Activated CD8-positive, alpha-beta memory T cell treated with anti-CD3 and anti-CD28 coated beads for 1 hour (primary cell): ENCODE measurements around the gene KANK2.
A peak's percentile ranks its signal among the peaks of the same experiment; 100 is the strongest.
"Not testable (repeated sequence)": the region's sequence is repeated elsewhere in the genome, so short reads cannot be mapped to it uniquely, and the experiment has no call there.

Source experiments
- DNase-seq, 2 donors: peaks; one replicate each; pipeline ENCODE4 v3.0.0-alpha.2; 2020; ENCODE audit warnings: low read depth in 1 of 2; ENCODE audit errors: extremely low read depth in 1 of 2

The KANK2 gene

GRCh38 chr19:11175920-11176319 is 21.4 kb downstream of the KANK2 start:
- no peak for DNase-seq

DNA sequence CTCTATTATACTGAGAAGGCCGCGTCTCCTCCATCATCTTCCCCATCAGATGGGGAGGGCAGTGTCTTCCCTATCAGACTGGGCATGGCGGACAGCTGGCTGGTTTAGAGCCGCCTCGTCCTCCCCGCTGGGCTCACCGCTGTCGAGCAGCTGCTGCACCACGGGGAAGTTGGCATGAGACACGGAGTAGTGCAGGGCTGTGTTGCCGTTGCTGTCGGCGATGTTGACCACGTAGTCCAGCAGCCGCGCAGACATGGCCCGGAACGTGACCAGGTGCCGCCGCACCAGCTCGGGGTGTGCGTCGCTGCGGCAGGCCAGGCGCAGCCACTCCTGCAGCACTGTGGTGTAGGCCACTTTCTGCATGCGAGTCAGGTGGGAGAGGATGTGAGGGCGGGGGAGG is 23.0 kb downstream of the KANK2 start:
- no peak for DNase-seq

DNA sequence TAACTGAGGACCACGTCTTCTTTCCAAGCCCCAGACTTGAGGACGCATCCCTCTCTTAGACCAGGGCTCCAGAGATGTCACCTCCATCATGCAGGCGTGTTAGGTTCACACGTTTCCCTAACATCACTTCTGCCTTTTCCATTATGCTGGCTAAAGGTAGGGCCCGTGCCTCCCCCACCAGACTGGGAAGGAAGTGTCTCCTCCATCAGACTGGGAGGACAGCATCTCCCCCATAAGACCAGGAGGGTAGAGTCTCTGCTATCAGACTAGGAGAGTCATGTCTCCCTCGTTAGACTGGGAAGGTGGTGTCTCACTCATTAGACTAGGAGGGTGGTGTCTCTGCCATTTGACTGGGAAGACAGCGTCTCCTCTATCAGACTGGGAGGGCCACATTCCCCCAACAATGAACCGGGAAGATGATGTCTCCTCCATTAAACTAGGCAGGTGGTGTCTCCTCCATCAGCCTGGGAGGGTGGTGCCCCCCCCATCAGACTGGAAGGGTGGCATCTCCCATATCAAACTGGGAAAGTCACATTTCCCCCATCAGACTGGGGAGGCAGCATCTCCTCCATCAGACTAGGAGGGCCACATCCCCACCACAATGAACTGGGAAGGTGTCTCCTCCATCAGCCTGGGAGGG is 23.7 kb downstream of the KANK2 start:
- DNase-seq, result no peak

DNA sequence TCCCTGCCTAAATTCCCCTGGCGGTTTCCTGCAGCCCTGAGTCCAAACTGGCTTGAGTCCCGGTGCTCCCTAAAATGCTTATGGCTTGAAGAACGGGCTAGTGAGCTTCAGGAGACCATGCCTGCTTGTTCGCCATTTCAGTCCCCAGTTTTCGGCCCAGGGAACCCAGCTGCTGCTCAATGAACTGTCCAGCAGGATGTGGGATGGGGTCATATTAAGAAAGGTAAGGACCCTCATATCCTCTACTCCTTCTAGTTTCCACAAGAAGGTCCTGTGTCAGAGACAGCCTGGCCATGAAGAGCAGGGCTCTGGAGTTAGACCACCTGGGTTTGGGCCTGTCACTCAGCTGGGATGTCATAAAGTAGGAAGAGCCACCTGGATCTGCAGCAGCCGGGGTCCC is 24.8 kb downstream of the KANK2 start:
- DNase-seq, result no peak

GRCh38 chr19:11171144-11171543 is 26.2 kb downstream of the KANK2 start:
- DNase-seq, result no peak

DNA sequence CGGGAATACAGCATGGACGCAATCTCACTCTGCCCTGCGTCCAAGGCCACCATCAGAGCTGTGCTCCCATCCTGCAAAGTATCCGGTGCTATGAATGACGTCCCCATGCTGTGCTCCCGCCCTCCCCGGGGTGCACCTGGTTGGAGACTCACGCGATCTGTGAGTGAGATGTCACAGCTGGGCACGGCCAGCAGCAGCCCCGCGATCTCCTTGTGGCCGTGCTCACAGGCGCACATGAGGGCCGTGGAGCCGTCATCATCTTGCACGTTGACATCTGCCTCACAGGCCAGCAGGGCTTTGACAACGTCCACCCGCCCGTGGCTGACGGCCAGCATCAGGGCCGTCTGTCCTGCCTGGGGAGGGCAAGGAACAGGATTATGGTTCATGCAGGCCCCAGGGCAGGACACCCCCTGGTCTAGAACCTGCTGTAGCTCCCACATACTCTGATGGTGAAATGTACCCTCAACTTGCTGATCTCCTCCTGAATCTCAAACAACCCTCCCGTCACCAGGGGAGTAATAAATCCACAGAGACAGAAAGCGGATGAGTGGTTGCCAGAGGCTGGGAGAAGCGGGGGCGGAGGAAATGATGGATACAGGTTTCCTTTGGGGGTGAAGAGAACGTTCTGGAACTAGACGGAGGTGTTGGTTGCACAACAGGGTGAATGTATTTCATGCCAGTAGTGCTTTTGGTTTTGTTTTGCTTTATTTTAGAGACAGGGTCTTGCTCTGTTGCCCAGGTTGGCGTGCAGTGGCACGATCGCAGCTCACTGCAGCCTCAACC is 27.3 kb downstream of the KANK2 start:
- DNase-seq, result no peak

DNA sequence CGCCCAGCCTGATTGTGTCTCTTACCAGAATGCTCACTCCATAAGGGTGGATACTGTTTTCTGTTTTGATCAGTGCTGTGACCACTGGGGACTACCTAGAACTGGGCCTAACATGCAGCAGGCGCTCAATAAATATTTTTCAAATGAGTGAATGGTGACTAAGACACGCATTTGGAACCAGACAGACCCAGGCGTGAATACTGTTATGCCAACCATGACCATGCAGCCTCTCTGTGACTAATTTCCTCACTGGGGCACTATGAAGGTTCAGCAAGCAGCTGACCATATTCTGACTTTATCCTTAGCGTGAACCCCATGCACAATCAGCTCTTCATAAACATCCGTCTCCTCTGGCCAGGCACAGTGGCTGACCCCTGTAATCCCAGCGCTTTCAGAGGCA is 28.8 kb downstream of the KANK2 start:
- DNase-seq, result no peak

DNA sequence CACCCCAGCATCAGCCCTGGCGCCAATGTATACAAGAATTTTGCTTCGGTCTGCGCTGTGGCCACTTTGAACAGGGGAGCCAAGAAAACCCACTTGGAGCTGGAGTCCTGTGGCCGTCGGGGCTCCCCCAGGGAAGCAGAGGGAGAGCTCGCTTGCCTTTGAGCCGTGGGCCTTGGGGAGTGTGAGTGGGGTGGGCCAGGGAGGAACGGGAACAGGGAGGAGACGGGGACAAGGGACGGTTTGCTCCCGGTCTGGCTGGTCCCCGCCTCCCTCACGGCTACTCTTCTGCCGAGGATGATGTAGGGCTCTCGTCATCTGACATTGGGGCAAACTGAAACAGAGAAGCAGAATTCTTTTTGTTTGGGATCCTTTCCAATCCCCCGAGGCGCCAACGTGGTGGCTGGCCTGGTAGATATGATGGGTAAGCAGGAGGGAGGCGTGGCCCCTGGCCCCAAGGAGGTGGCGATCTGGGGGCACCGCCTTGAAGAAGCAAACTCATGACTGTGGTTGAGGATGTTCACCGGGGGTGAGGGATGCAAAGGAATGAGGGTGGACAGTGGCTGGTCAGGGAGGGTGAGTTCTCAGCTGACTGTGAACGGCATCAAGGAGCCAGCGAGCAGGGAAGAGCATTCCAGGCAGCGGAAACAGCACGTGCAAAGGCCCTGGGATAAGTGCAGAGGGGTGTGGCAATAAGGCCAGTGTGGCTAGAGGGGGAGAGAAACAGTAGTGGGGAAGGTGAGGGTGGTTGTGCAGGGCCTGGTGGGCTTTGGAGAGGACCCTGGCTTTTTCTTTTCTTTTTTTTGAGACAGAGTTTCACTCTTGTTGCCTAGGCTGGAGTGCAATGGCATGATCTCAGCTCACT is 30.8 kb downstream of the KANK2 start:
- DNase-seq, result no peak

DNA sequence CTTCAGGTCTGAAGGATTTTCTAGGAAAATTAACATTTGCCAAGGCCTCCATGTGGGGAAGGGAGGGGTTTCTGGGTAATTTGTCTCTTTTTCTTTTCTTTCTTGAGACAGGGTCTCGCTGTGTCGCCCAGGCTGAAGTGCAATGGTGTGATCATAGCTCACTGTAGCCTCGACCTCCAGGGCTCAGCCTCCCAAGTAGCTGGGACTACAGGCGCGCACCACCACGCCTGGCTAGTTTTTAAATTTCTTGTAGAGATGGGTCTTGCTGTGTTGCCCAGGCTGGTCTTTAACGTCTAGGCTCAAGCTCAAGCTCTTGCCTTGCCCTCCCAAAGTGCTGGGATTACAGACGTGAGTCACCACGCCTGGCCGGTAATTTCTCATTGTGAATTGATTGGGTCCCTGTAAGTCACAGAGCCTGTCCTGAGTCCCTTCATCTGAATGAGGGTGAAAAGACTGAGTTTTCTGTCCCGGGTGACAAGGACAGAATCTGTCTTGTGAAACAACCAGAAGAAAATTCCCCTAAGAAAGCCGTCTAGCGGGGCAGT is 31.8 kb downstream of the KANK2 start:
- DNase-seq, result no peak

- no peak for DNase-seq
These were observed 32.4 kb downstream of the KANK2 start for GRCh38 chr19:11164879-11165406.

DNA sequence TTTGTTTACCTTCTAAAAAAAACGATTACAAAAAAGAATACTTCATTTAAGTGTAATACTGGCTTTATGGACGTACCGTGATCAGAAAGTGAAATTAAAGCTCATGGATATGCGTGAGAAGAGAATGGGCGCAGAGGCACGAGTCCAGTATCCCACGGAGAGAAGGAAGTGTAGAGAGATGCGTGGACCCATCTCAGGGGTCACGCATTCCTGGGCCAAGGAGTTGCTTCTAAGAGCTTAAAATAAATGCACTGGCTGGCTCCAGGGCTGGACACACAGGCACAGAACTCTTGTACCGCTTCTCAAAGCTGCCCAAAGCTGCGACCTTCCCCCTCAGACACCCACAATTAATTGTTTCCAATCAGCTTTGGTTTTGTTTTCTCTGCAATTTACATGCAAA is 33.0 kb downstream of the KANK2 start:
- DNase-seq, result no peak

GRCh38 chr19:11160440-11160768 is 36.9 kb downstream of the KANK2 start:
- not testable (repeated sequence) for DNase-seq

DNA sequence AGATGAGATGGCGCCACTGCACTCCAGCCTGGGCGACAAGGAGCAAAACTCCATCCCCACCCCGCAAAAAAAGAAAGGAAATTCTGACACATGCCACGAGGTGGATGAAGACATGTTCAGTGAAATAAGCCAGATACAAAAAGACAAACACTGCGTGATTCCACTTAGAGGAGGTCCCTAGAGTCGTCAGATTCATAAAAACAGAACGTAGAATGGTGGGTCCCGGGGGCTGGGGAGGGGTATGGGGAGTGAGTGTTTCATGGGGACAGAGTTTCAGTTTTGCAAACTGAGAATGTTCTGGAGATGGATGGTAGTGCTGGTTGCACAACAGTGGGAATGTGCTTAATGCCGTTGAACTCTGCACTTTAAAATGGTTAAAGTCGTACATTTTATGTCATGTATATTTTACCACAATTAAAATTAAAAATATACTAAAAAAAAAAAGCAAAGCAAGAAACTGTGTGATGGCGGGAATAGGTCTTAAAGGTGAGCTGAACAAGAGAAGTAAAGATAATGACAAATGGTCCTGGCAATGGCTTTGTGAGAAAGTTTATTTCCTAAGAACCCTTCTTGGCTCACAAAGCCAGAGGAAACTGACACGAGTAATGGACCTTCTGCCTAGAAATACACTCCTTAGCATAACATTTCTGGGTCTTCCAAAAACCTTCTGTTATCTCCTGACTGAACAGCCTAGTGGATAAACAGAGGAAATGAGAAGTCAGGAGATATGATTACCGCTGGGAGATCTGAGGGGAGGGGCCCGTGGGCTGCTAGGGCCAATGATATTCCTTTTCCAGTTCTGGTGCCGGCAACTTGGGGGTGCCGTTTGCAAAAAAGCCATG is 37.5 kb downstream of the KANK2 start:
- no peak for DNase-seq

DNA sequence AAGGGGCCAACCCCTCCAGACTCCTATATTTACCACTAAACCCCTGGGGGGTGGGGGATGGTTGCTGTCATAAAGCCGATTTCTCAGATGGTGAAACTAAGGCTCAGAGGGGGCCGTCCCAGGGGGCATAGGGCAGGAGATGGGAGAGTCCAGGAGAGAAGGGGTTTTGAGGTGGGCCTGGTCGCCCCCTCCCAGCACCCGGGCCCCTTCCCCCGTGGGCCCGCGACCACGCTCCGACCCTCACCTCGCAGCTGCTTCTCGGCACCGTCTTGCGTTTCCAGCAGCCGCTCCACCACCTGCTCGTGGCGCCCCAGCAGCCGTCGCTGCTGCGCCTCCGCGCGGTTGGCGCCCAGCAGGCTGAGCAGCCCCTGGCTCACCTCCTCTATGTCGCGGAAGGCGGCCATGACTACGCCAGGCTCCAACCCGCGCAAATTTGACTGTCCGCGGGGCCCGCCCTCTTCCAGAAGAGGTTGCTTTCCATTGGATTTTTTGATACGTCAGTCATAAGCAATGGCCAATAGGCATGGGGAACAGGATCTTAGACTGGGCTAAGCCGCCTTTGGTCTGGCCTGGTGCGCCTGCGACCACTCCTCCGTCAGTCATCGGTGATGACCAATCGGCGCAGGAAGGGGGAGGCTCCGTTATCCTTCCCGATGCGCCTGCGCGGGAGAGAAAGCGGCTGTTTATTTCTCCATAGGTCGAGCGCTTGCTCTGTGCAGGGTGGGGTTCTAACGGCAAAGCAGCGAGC is 41.8 kb downstream of the KANK2 start, which contains the start of gene SPC24:
Gene SPC24 (minus strand): TSS at position 410 of the 748 bp plus-strand sequence. CDS start 6 bp downstream, at position 404.
- DNase-seq, result peak; percentile 78

DNA sequence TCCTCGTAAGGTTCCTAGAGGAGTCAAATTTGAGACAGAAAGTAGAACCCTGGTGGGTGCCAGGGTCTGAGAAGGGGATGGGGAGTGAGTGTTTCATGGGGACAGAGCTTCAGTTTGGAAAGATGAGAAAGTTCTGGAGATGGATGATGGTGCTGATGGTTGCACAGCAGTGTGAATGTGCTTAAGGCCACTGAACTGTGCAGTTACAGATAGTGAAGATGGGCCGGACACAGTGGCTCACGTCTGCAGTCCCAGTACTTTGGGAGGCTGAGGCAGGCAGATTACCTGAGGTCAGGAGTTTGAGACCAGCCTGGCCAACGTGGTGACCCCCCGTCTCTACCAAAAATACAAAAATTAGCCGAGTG is 42.7 kb downstream of the KANK2 start:
- DNase-seq, result no peak

GRCh38 chr19:11152318-11153062 is 44.9 kb downstream of the KANK2 start:
- no peak for DNase-seq

DNA sequence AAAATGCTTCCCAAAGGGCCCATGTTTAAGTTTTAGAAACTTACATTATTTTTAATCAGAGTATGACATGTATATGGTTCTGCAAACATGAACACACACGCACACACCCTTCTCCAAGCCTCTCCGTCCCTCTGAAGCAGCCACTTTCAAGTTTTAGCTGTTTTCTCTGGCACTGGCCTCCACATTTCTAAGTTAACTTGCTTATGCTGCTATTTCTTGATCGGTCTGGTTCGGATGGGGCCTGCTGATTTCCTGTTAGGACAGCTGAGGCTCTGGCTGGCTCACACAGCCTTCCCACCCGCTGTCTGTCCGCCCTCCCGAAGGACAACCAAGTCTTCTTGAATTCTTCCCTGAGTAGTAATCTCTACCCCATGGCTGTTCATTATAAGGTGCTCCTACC is 46.2 kb downstream of the KANK2 start:
- DNase-seq, result no peak

DNA sequence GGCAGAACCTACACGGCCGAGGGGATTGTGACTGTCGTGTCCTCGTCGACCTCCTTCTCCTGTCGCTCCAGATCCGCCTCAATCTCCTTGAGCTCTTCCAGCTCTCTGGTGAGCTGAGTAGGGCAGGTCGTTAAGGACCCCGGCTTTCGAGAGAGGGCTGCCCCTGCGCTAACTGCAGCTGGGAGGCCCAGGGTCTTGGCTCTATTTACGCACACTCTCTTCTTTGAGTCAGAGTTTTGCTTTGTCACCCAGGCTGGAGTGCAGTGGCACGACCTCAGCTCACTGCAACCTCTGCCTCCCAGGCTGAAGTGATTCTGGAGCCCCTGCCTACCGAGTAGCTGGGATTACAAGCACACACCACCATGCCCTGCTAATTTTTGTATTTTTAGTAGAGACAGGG is 49.3 kb downstream of the KANK2 start:
- no peak for DNase-seq

DNA sequence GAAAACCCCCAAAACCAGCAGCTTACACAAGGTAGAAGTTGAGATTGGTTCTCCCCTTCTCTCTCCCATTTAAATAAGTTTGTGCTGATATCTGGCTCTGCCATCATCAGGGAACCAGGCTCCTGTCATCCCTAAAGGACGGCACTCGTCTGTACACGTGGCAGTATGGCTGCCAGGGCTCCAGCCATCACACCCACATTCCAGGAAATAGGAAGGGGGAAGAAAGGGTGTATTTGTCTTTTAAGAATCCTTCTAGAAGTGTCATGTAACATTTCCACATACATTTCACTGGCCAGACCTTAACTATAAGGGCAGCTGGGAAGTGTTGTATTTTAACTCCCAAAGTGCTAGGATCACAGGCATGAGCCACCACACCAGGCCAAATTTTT is 51.8 kb downstream of the KANK2 start:
- DNase-seq, result no peak
